RWPE1 (cell line): ENCODE data around the gene COL7A1.

Source experiments
- CTCF ChIA-PET: fragments of 350-600 bp; sonication (Branson Sonifier 250); formaldehyde crosslinking; extraction: SDS; loops from one replicate; lab custom pipeline; 2021; lab: Yijun Ruan, JAX
- POLR2A ChIA-PET: fragments of 400-600 bp; formaldehyde crosslinking; extraction: SDS; loops from one replicate; lab custom pipeline; 2020; ENCODE audit warnings: antibody characterized with exemption; ENCODE audit not compliant: low non-redundant PET; lab: Yijun Ruan, JAX
- DNase-seq: peaks from one replicate; pipeline ENCODE4 v3.0.0; 2012; ENCODE audit warnings: low spot score
- H3K27ac ChIP-seq: fragments of 450-650 bp; 2 replicates; pipeline ENCODE4 v1.5.1; 2017
- CTCF ChIP-seq: fragments of 450-650 bp; conservative IDR thresholded peaks from 2 replicates; pipeline ENCODE4 v1.5.1; 2017; ENCODE audit warnings: low read depth, mild to moderate bottlenecking

The COL7A1 gene

GRCh38 chr3:48573973-48574585 is 21.1 kb downstream of the COL7A1 start:
- TF ChIP-seq CTCF: no peak
- H3K27ac ChIP-seq: peak overlapping the region; percentile 100
- ChIA-PET POLR2A (no interaction called here), CTCF (no interaction called here)
- DNase-seq: no peak

- CTCF ChIA-PET: no interaction called here
- no peak for TF ChIP-seq CTCF
- H3K27ac ChIP-seq: peak overlapping the region; percentile 100
- POLR2A ChIA-PET: no interaction called here
- DNase-seq: no peak
Observed at GRCh38 chr3:48572517-48572916, 22.6 kb downstream of the COL7A1 start.

- ChIA-PET CTCF (interaction anchor here (0.7 kb wide), 1 partner anchor 690 kb away, joined by 3 read pairs; no protein-coding TSS in a partner anchor), POLR2A (no interaction called here)
- peak overlapping the region; percentile 100 for H3K27ac ChIP-seq
- no peak for DNase-seq
- no peak for TF ChIP-seq CTCF
Observed at GRCh38 chr3:48571938-48572337, 23.2 kb downstream of the COL7A1 start.

GRCh38 chr3:48569808-48570450 is 25.2 kb downstream of the COL7A1 start:
- no peak for TF ChIP-seq CTCF
- DNase-seq: no peak
- ChIA-PET POLR2A (no interaction called here), CTCF (no interaction called here)
- H3K27ac ChIP-seq: peak overlapping the region; percentile 100

- DNase-seq: no peak
- ChIA-PET CTCF (no interaction called here), POLR2A (no interaction called here)
- H3K27ac ChIP-seq: peak overlapping the region; percentile 100
- TF ChIP-seq CTCF: no peak
Observed at GRCh38 chr3:48569400-48569799, 25.7 kb downstream of the COL7A1 start.

- POLR2A ChIA-PET: no interaction called here
- TF ChIP-seq CTCF: no peak
- peak overlapping the region; percentile 100 for H3K27ac ChIP-seq
- CTCF ChIA-PET: no interaction called here
- DNase-seq: no peak
Observed at GRCh38 chr3:48568476-48568875, 26.7 kb downstream of the COL7A1 start.
